ENCODE results near the gene CEP95. TPM values are rescaled to one million over a fixed set of nuclear protein-coding genes. Genes with fewer than 3 reads are reported as not detected.

The CEP95 gene
- total and polyA plus RNA-seq, 10 of the 15 experiments (the other 5 are each of a cell fraction or from before 2014, with no cell fraction given): 17.7 to 54.9 (median 29.6) TPM

DNA sequence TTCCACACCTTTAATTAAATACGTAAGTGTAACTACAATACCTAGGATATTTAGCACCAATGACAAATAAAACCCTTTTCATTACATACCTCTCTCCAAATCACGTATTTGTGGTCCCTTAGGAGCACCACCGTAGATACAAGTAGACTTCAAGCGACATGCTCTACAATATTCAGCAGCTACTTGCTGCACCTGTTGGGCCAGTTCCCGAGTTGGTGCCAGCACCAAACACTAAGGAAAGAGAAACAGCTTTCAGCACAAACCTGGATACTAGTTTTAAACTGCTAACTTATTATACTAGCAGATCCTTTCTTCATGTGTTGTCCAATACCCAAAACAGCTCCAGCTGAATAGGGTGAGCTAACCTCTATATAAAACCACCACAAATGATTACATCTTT is 3.4 kb upstream of the CEP95 start:
- Histone ChIP-seq H3K9me3 (replicated peaks; ENCODE audit: control insufficient read depth, insufficient read depth, low read length) (no peaks in the 10 kb centered on the region), H4K20me1 (ENCODE audit: control insufficient read depth, insufficient read depth) (peaks cover 10% of the 10 kb centered on the region), H3K4me3 (0 out of 2 replicates have a peak overlapping the region, but pooled peaks have one; percentile 18), H3K4me2 (ENCODE audit: control insufficient read depth, insufficient read depth) (peak overlapping the region; percentile 74), H3K79me2 (ENCODE audit: control insufficient read depth, insufficient read depth, low read length) (peaks cover 78% of the 10 kb centered on the region), H3K27me3 (replicated peaks in 1 of 2; ENCODE audit: control insufficient read depth in 2 of 2, insufficient read depth in 2 of 2, low read length in 1 of 2) (no peaks in the 10 kb centered on the region), H2AFZ (ENCODE audit: control insufficient read depth, low read depth, low read length) (no peak overlapping the region), H3K36me3 (ENCODE audit: control insufficient read depth in 2 of 2, insufficient read depth in 2 of 2, low read length in 1 of 2) (peaks cover 14 to 45% of the 10 kb centered on the region in 2 experiments), H3K27ac (ENCODE audit: control insufficient read depth, insufficient read depth) (no peak overlapping the region), H3K9ac (ENCODE audit: control insufficient read depth, insufficient read depth, low read length) (no peak overlapping the region), H3K4me1 (ENCODE audit: control insufficient read depth, insufficient read depth, low read length) (peaks cover 7% of the 10 kb centered on the region; the same call in 1 of the 2 replicates)
- DNase-seq (ENCODE audit: low read depth, low spot score) (no peak), FAIRE-seq (no peak), ATAC-seq (no peak)
- intact Hi-C loops (cut with micrococcal nuclease; ENCODE audit: unreplicated experiment) (no loop called here), in situ Hi-C loops (cut with MboI) (loop anchor here (10.0 kb wide), 2 partner anchors 141 to 659 kb away; partner anchors contain the start of gene SMARCD2)
- SMC1A ChIA-PET (ENCODE audit: uncharacterized antibody, unreplicated experiment): interaction anchor here (0.6 to 2.5 kb wide), 5 partner anchors 12 to 146 kb away, joined by 3 to 10 read pairs (median 3); no protein-coding TSS in a partner anchor
- RAD21 ChIA-PET (ENCODE audit: unreplicated experiment): interaction anchor here (1.5 kb wide), 1 partner anchor 83 kb away, joined by 4 read pairs; no protein-coding TSS in a partner anchor
- peak; percentile 44; the same call in 1 of the 2 replicates for TF ChIP-seq POLR2AphosphoS2 (IDR thresholded peaks at IDR 0.05; ENCODE audit: low read depth, low read length)
- TF ChIP-seq POLR2AphosphoS5 (IDR thresholded peaks at IDR 0.05; ENCODE audit: low read length): peak; percentile 47
- no peak for TF ChIP-seq NR2F1 (conservative IDR thresholded peaks at IDR 0.05)
- CTCF ChIA-PET: interaction anchor here (1.0 to 17.7 kb wide), 4 partner anchors 9 to 99 kb away, joined by 3 to 350 read pairs (median 46); partner anchors contain the start of gene POLG2
- BruUV-seq (replicated peaks): no TSS peak
- 84% methylated on average over 5 of the region's 5 CpGs for WGBS (ENCODE audit: insufficient coverage, insufficient replicate concordance, low lambda C conversion rate, missing lambda C conversion rate)
- POLR2A ChIA-PET: interaction anchor here (0.5 kb wide), 1 partner anchor 125 kb away, joined by 3 read pairs; no protein-coding TSS in a partner anchor

Data from GM12878 (cell line).